ENCODE measurements around the gene ZNF609.

Gene ZNF609

GRCh38 chr15:64696481-64696880 is 236.1 kb downstream of the ZNF609 start:
- no peak overlapping the region for H3K4me3 ChIP-seq (ENCODE audit: control insufficient read depth, low read depth, low read length)
- no peak for TF ChIP-seq CTCF (IDR thresholded peaks at IDR 0.05; ENCODE audit: control insufficient read depth, insufficient read depth, low read depth, low read length, missing control alignments)
- DNase-seq (ENCODE audit: low read depth) = no peak

- no peak overlapping the region for H3K4me3 ChIP-seq (ENCODE audit: control insufficient read depth, low read depth, low read length)
- DNase-seq (ENCODE audit: low read depth) = no peak
- TF ChIP-seq CTCF (IDR thresholded peaks at IDR 0.05; ENCODE audit: control insufficient read depth, insufficient read depth, low read depth, low read length, missing control alignments) = no peak
Measured at GRCh38 chr15:64697911-64698369, 237.6 kb downstream of the ZNF609 start.

GRCh38 chr15:64698823-64699222 is 238.4 kb downstream of the ZNF609 start:
- no peak overlapping the region for H3K4me3 ChIP-seq (ENCODE audit: control insufficient read depth, low read depth, low read length)
- TF ChIP-seq CTCF (IDR thresholded peaks at IDR 0.05; ENCODE audit: control insufficient read depth, insufficient read depth, low read depth, low read length, missing control alignments) = no peak
- DNase-seq (ENCODE audit: low read depth) = no peak

GRCh38 chr15:64699751-64700388 is 239.5 kb downstream of the ZNF609 start:
- H3K4me3 ChIP-seq (ENCODE audit: control insufficient read depth, low read depth, low read length) = no peak overlapping the region
- TF ChIP-seq CTCF (IDR thresholded peaks at IDR 0.05; ENCODE audit: control insufficient read depth, insufficient read depth, low read depth, low read length, missing control alignments) = no peak
- DNase-seq (ENCODE audit: low read depth) = no peak

- DNase-seq (ENCODE audit: low read depth) = no peak
- no peak for TF ChIP-seq CTCF (IDR thresholded peaks at IDR 0.05; ENCODE audit: control insufficient read depth, insufficient read depth, low read depth, low read length, missing control alignments)
- H3K4me3 ChIP-seq (ENCODE audit: control insufficient read depth, low read depth, low read length) = no peak overlapping the region
Measured at GRCh38 chr15:64701051-64701450, 240.7 kb downstream of the ZNF609 start.

GRCh38 chr15:64701482-64702184 is 241.3 kb downstream of the ZNF609 start:
- no peak for DNase-seq (ENCODE audit: low read depth)
- peak overlapping the region; percentile 91 for H3K4me3 ChIP-seq (ENCODE audit: control insufficient read depth, low read depth, low read length)
- no peak for TF ChIP-seq CTCF (IDR thresholded peaks at IDR 0.05; ENCODE audit: control insufficient read depth, insufficient read depth, low read depth, low read length, missing control alignments)
